IPS-11a (cell line): ENCODE data around the gene KRTAP10-5.
"Not testable (repeated sequence)": the region's sequence is repeated elsewhere in the genome, so short reads cannot be mapped to it uniquely, and the experiment has no call there.

Experiments used
- H3K4me3 ChIP-seq: one replicate; pipeline ENCODE4 v1.5.1; 2013; ENCODE audit warnings: low read depth, low read length, control low read depth

Gene KRTAP10-5

DNA sequence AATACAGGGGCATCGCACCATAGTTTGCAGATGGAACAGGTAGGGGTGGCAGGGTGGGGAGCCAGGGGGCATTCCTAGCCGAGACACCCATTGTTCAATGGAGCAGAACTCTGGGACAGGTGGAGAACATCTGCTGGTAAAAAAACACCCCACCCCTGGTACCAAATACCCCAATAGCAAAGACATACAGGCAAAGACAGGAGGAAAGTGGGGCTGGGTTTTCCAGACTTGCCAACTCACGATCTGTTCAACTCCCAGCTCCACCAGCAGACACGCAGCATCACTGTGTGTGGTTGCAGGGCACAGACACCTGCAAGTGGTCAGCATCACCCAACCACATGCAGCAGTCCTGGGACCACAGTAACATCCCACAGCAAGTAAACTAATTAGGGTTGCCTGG, 31.1 kb upstream of the KRTAP10-5 start:
- H3K4me3 ChIP-seq = no peak overlapping the region

- not testable (repeated sequence) for H3K4me3 ChIP-seq
Measured at GRCh38 chr21:44610157-44610843, 29.9 kb upstream of the KRTAP10-5 start.

DNA sequence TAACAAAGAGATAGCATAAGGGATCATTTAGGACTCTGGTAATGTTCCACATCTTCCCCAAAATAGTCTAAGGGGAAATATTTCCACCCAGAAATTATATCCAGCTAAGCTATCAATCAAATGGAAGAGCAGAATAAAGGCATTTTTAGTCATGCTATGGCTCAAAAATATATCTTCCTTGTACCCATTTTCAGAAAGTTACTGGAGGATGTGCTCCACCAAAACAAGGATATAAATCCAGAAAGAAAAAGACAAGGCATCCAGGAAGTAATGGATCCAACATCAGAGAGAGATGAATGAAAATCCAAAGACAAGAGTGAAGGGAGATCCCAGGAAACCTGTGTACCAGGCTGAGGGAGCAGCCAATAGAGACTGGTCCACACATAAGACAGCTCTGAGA, 28.8 kb upstream of the KRTAP10-5 start:
- H3K4me3 ChIP-seq = no peak overlapping the region

DNA sequence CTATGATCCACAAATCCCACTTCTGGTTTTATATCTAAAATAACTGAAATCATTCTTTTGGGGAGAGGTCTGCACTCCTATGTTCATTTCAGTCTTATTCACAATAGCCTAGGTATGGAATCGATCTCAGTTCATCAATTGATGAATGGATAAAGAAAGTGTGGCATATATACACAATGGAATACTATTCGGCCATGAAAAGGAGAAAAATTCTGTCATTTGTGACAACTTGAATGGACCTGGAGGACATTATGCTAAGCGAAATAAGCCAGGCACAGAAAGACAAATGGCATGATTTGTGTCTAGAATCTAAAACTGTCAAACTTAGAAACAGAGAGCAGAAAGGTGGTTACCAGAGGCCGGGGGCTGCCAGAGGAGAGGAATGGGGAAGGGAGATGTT, 26.1 kb upstream of the KRTAP10-5 start:
- H3K4me3 ChIP-seq = no peak overlapping the region

- no peak overlapping the region for H3K4me3 ChIP-seq
Measured at GRCh38 chr21:44603911-44604310, 23.5 kb upstream of the KRTAP10-5 start.

DNA sequence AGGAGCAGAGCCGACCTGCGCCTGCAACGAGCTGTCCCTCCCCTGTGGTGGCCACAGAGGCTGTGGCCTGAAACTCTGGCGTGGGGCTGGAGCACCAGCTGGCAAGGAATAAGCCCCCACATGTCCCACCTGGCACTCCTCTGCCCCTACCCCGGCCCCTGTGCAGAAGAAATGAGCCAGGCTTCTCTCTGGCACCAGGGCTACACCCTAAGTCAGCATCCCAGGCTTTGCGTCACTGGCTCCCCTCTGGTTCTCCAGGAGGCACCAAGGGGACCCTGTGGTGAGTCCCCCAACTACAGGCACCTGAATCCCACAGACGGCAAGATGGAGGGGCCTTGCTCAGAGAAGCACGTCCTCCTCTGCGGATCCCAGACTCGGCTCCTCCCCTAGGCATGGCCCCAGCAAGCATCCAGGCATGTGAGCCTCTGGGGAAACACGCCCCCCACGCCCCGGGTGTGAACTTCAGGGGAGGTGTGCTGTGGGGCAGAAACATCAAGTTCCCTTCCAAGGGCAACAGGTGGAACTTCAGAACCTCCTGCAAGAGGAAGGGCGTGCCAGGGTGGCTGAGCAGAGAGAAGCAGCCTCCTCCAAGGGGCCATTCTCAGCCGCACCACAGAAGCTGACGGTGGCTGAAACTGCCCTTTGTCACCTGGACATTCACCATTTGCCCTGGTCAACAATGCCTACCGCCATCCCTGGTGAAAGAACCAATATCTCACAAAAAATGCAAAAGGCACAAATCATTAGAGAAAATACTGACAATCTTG, 22.9 kb upstream of the KRTAP10-5 start:
- H3K4me3 ChIP-seq = no peak overlapping the region

DNA sequence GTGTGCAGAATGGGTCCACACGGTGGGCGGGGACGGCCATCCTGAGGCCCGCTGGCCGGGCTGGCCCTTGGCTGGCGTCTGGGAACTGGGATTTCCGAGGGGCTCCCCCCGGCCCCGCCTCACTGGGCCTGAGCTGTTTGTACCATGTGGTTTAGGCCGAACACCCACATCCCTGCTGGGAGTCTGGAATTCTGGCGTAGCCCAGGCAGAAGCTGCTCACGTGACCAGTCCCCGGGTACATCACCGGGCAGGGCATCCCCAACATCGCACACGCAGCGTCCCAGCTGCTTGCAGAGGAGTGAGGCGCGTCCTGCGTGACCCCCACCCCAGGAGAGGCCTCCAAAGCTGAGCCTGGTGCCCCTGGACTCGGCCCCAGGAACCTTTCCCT, 22.1 kb upstream of the KRTAP10-5 start:
- no peak overlapping the region for H3K4me3 ChIP-seq

DNA sequence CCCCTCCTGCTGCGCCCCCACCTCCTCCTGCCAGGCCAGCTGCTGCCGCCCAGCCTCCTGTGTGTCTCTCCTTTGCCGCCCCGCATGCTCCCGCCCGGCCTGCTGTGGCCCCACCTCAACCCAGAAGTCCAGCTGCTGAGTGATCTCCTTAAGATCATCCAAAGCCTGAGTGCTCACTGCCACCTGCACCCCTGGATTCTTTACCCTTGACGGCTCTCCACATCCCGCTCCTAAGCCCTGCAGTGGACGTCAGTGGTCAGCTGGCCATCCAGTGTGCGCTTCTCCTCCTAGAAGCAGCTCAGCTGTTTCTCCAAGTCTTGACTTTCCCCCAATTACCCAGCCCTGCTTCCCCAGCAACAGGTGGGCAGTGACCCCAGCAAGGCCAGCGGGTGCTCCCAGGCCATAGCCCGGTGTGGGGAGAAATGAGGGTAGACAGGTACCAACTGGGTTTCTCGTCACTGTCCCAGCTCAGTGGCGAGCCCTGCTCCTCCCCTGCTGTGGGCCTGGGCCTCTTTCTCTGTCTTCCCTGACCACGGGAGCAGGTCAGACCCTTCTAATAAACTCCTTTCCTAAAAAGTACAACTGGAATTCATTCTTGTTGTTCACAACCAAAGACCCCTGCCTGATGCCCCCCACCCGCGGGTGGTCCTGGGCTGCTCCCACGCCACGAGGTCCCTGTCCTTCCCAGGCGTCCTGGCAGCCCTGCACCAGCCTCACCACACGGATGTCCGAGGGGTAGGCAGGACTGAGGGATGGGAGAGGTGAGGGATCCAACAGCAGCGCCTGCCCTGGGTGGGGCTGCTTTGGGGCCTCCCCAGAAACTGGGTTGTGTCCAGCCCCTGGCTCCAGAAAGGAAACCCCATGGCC, 21.4 kb upstream of the KRTAP10-5 start:
- H3K4me3 ChIP-seq = no peak overlapping the region

- not testable (repeated sequence) for H3K4me3 ChIP-seq
Measured at GRCh38 chr21:44601091-44601490, 20.7 kb upstream of the KRTAP10-5 start.

GRCh38 chr21:44600118-44600978, 19.9 kb upstream of the KRTAP10-5 start, which contains the start of gene KRTAP10-7:
Gene KRTAP10-7, plus strand, starts transcription at chr21:44600597. Its CDS starts 25 bp downstream, at chr21:44600622.
- not testable (repeated sequence) for H3K4me3 ChIP-seq

DNA sequence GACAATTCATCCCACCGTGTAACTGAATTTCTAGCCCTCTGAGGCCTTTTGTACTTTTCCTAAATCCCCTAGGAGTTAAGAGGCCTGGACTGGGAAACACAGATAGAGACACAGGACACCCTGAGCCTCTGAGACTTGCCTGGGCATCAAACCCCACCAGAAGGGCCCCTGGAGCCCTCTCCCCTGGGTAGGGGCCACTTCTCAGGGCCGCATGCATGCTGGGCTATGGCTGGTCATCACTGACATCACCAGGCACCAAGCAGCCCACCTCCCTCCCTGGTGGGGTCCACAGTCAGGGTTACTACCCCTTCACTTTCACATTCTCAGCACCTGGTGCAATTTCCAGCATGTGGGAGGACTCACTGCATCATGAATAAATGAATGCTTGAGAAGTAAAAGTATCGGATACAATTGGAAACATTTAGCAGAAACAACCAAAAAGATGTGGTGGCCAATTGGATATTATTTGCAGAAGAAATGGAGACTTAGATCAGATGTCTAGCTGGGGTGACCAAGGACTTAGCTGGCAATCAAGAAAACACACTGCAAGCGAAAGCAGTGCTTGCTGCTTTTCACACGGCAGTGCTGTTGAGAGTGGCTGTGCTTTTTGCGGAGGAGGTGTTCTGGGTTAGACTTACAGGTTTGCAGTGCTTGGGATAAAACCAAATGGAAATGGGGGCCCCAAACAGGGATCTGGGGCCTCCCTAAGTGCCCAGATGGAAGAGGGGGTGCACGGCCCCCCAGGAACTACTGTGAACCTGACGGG, 19.0 kb upstream of the KRTAP10-5 start:
- H3K4me3 ChIP-seq = no peak overlapping the region

- no peak overlapping the region for H3K4me3 ChIP-seq
Measured at GRCh38 chr21:44598061-44598460, 17.7 kb upstream of the KRTAP10-5 start.

GRCh38 chr21:44596068-44596725, 15.8 kb upstream of the KRTAP10-5 start:
- H3K4me3 ChIP-seq = no peak overlapping the region

GRCh38 chr21:44595524-44595923, 15.1 kb upstream of the KRTAP10-5 start:
- no peak overlapping the region for H3K4me3 ChIP-seq

DNA sequence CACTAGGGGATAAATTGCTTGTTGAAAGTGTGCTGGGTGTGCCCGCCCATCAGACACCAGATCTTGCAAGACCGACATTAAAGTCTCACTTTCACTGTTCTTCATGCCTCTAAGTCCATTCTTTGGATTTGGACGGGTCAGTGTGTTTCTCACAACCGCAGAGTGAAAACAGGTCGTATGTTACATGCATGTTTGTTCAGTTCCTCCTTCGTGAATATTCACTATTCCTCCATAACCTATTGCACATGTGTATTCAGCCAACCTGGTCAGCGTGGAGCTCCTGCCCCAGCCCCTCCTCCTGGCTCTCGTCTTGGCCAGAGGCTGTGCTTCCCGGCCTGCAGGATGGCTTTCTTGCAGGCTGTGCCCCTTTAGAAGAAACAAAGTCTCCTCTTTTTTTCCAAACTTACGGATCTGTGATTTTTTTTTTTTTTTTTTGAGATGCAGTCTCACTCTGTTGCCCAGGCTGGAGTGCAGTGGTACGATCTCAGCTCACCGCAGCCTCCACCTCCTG, 14.1 kb upstream of the KRTAP10-5 start:
- no peak overlapping the region for H3K4me3 ChIP-seq

GRCh38 chr21:44593598-44594405, 13.4 kb upstream of the KRTAP10-5 start:
- H3K4me3 ChIP-seq = no peak overlapping the region

GRCh38 chr21:44592446-44593311, 12.3 kb upstream of the KRTAP10-5 start, which contains the start of gene KRTAP10-6:
Gene KRTAP10-6, minus strand, starts transcription at chr21:44592505. Its CDS starts 21 bp downstream, at chr21:44592484.
- no peak within 1 kb of the TSS for H3K4me3 ChIP-seq
